A549 treated with CpdA at 1 μM for 4 hours (cell line): ENCODE measurements around the gene DCK. TPM values are rescaled to one million over a fixed set of nuclear protein-coding genes. Genes with fewer than 3 reads are reported as not detected.

Experiments
- total RNA-seq: library from RNA; stranded (reverse); fragments of 200-300 nt; extraction: Qiagen RNA extraction; gene quantifications from 5 replicates; pipeline ENCODE4 v1.2.3, GENCODE V29; 2022; ENCODE audit warnings: low read depth

The DCK gene
- total RNA-seq = 16.8 to 25.3 TPM (median 18.4 TPM) in 5 replicates

DNA sequence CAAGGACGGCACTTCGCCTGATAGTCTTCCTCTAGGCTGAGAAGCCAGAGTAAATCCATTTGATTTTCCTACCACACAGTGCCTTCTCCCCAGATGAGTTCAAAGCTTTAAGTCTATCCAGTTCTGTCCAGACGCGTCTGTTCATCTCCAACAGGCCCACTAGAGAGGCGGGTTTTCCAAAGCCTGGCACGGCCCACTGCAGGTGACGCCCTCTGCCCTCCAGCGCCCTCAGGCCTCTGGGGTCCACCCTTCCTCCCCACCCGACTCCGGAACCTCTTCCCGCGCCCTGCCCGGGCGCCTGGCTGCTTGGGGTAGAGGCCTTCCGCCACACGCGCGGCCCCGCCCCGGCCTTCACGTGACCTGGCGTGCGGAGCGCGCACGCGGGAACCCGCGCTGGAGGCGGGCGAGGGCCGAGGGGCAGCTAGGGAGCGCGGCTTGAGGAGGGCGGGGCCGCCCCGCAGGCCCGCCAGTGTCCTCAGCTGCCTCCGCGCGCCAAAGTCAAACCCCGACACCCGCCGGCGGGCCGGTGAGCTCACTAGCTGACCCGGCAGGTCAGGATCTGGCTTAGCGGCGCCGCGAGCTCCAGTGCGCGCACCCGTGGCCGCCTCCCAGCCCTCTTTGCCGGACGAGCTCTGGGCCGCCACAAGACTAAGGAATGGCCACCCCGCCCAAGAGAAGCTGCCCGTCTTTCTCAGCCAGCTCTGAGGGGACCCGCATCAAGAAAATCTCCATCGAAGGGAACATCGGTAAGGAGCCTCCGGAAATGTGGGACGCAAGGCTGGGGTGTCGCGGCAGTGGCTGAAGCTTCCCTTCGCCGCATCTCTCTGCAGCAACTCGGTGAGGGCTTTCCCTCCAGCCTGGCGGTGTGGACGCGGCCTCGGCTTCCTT, at the start of gene DCK:
Gene DCK, plus strand, starts transcription at position 469 of the 888 bp plus-strand sequence. Its CDS starts 187 bp downstream, at position 656.

Other genes starting within 250 kb of the DCK start
- 78.0 to 91.8 TPM (median 82.3 TPM) in 5 replicates for gene GRSF1, start 153.8 kb upstream of the DCK start, total RNA-seq
- gene MOB1B, start 91.3 kb upstream of the DCK start, total RNA-seq = 5.3 to 9.2 TPM (median 6.2 TPM) in 5 replicates